GM21528 (cell line): Measurements from ENCODE around the gene LGALS3.

ENCODE experiments used
- ATAC-seq: cut with Tn5 transposase; IDR thresholded peaks from one replicate; pipeline ENCODE4 v1.9.1; 2021; ENCODE audit warnings: mild to moderate bottlenecking, moderate library complexity; ENCODE audit not compliant: unreplicated experiment, low FRiP score

LGALS3 gene

GRCh38 chr14:55111122-55111708 is 17.8 kb upstream of the LGALS3 start:
- ATAC-seq, result no peak

- ATAC-seq, result no peak
Observed at GRCh38 chr14:55114720-55115119, 14.3 kb upstream of the LGALS3 start.

GRCh38 chr14:55115460-55115859 is 13.6 kb upstream of the LGALS3 start:
- no peak for ATAC-seq

GRCh38 chr14:55115861-55116245 is 13.2 kb upstream of the LGALS3 start:
- no peak for ATAC-seq

- ATAC-seq, result no peak
Observed at GRCh38 chr14:55116246-55117030, 12.6 kb upstream of the LGALS3 start.

- no peak for ATAC-seq
Observed at GRCh38 chr14:55117803-55118441, 11.1 kb upstream of the LGALS3 start.

- no peak for ATAC-seq
Observed at GRCh38 chr14:55118761-55119160, 10.3 kb upstream of the LGALS3 start.

- no peak for ATAC-seq
Observed at GRCh38 chr14:55120571-55121495, 8.2 kb upstream of the LGALS3 start.

- no peak for ATAC-seq
Observed at GRCh38 chr14:55121628-55122439, 7.2 kb upstream of the LGALS3 start.

GRCh38 chr14:55122440-55122986 is 6.5 kb upstream of the LGALS3 start:
- no peak for ATAC-seq

- ATAC-seq, result no peak
Observed at GRCh38 chr14:55123101-55123500, 6.0 kb upstream of the LGALS3 start.

- ATAC-seq, result no peak
Observed at GRCh38 chr14:55123852-55124639, 5.0 kb upstream of the LGALS3 start.

- no peak for ATAC-seq
Observed at GRCh38 chr14:55124774-55125386, 4.2 kb upstream of the LGALS3 start.

- no peak for ATAC-seq
Observed at GRCh38 chr14:55125403-55125802, 3.6 kb upstream of the LGALS3 start.

- ATAC-seq, result no peak
Observed at GRCh38 chr14:55126034-55126433, 3.0 kb upstream of the LGALS3 start.

GRCh38 chr14:55126932-55127459 is 2.1 kb upstream of the LGALS3 start:
- ATAC-seq, result no peak

- no peak for ATAC-seq
Observed at GRCh38 chr14:55127460-55127951, 1.5 kb upstream of the LGALS3 start.
